ENCODE data around the gene TKTL1. TPM values are rescaled to one million over a fixed set of nuclear protein-coding genes. Genes with fewer than 3 reads are reported as not detected.

TKTL1 gene
- total RNA-seq, 1 donor from 2014 or later = 0.17 TPM

GRCh38 chrX:154371017-154371788 lies 75.6 kb downstream of the TKTL1 start:
- TF ChIP-seq, protein P1, sequence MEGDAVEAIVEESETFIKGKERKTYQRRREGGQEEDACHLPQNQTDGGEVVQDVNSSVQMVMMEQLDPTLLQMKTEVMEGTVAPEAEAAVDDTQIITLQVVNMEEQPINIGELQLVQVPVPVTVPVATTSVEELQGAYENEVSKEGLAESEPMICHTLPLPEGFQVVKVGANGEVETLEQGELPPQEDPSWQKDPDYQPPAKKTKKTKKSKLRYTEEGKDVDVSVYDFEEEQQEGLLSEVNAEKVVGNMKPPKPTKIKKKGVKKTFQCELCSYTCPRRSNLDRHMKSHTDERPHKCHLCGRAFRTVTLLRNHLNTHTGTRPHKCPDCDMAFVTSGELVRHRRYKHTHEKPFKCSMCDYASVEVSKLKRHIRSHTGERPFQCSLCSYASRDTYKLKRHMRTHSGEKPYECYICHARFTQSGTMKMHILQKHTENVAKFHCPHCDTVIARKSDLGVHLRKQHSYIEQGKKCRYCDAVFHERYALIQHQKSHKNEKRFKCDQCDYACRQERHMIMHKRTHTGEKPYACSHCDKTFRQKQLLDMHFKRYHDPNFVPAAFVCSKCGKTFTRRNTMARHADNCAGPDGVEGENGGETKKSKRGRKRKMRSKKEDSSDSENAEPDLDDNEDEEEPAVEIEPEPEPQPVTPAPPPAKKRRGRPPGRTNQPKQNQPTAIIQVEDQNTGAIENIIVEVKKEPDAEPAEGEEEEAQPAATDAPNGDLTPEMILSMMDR (conservative IDR thresholded peaks at IDR 0.05; ENCODE audit: low read depth, low read length) = no peak
- H3K4me3 ChIP-seq (ENCODE audit: low read depth, low read length) = peak overlapping the region; percentile 76
- no peak for DNase-seq (ENCODE audit: low read depth)

GRCh38 chrX:154371789-154372300 lies 76.2 kb downstream of the TKTL1 start:
- TF ChIP-seq, protein P1 (conservative IDR thresholded peaks at IDR 0.05; ENCODE audit: low read depth, low read length) = no peak
- H3K4me3 ChIP-seq (ENCODE audit: low read depth, low read length) = peak overlapping the region; percentile 55
- DNase-seq (ENCODE audit: low read depth) = no peak

DNA sequence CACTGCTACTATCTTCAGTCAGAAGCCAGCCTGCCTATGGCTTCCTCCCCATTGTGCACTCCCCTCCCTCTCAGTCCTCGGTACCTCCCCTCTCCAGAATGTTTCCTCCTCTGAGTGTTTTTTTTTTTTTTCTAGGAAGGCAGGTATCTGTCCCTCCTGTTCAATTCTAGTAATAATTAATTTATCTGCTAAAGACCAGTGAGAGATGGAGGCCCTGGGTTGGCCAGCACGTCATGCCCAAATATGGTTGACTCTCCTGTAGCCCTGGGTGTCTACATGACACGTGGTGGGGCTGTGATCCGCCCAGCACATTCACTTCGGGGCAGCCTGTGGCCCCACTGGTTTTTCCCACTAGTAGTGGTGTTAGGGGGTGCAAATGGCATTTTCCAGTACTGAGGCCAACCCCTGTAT lies 77.0 kb downstream of the TKTL1 start:
- peak overlapping the region; percentile 55 for H3K4me3 ChIP-seq (ENCODE audit: low read depth, low read length)
- TF ChIP-seq, protein P1 (conservative IDR thresholded peaks at IDR 0.05; ENCODE audit: low read depth, low read length) = no peak
- no peak for DNase-seq (ENCODE audit: low read depth)

DNA sequence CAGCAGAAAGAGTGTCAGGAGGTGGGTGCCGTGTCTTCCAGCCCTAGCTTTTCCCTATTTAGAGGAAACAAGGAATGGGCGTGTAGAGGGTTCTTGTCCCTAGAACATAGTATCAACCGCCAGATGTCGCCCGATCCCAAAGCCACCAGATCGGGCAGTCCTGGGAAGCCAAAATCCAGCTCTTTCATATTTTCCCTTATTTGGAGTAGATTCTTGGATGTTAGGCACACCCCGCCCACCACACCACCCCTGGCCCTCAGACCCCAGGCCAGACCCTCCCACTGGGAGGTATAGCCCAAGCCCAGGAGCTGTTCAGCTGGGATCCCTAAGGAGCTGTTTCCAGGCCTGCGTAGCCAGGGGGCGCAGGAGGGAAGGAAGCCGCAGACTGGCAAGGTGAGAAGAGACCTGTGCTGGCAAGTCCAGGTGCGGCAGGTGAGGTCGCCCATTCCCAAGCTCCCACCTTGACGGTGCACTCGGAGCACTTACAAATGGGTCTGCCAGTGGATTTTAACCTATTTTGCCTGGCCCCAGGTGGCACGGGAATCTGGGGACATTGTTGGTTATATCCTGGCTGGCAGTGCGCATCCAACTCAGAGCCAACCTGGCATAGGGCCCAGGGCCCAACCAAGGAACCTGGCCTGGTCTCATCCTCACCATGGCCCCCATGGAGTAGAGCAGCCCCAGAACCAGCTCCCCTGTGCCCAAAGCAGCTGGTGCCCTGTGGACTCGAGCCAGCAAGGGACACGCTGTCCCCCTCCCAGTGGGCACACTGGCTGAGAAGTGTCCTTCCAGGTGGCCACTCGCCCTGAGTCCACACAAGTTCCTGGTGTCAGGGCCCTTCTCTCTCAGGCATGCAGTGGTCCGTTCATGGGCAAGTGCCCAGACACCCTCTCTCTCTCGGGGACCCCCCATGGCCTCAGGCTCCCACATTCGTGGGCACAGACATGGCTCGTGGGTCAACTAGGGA lies 78.0 kb downstream of the TKTL1 start:
- H3K4me3 ChIP-seq (ENCODE audit: low read depth, low read length) = peak overlapping the region; percentile 57
- TF ChIP-seq, protein P1 (conservative IDR thresholded peaks at IDR 0.05; ENCODE audit: low read depth, low read length) = peak; percentile 58
- no peak for DNase-seq (ENCODE audit: low read depth)

DNA sequence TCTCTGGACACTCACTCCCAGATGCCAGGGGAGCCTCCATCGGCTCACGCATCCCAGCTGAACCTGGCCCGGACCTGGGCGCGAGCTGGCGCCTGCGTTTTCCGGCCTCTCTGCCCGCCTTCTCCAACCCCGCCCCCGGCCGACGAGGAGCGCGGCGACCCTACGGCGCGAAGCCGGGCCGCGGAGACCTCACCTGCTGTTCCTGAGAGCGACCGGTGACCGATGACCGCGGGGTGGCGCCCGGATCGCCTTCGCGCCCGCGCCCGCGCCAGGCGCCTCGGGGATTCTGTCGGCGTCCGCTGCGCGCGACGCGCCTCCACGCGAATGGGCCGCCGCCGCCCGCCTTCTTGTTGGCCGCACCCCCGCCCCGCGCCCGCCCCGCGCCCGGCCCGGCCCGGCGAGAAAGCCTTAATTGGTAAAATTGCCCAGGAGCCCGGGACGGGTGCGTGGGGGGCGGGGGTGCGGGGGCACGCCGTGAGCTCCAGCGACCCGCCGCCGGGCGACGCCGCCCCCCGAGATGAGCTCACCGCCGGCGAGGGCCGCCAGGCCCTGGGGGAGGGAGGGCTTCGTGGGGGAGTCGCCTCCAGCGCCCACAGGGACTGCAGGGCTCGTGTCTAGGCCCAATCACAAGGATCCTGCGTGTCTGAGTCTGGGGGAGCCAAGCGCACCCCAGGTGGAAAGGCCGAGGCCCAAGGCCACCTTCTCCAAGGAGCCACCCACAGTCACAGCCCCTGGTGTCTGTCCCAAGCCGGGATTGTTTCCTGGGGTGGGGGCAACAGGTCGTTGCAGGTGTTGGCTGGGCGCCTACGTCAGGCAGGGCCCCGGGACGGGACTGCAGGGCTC lies 78.9 kb downstream of the TKTL1 start, which contains the start of gene FLNA:
Gene FLNA, minus strand, starts transcription at position 322 of the 843 bp plus-strand sequence. CDS start 3,389 bp downstream, outside the sequence.
- TF ChIP-seq, protein P1 (conservative IDR thresholded peaks at IDR 0.05; ENCODE audit: low read depth, low read length) = no peak
- no peak for DNase-seq (ENCODE audit: low read depth)
- peak within 1 kb of the TSS; percentile 57 for H3K4me3 ChIP-seq (ENCODE audit: low read depth, low read length)

GRCh38 chrX:154375156-154375504 lies 79.5 kb downstream of the TKTL1 start:
- H3K4me3 ChIP-seq (ENCODE audit: low read depth, low read length) = peak overlapping the region; percentile 43
- no peak for DNase-seq (ENCODE audit: low read depth)

More at GRCh38 chrX:154375156-154375504, 79.5 kb downstream of the TKTL1 start:
- TF ChIP-seq, protein P1 (conservative IDR thresholded peaks at IDR 0.05; ENCODE audit: low read depth, low read length) = no peak

Data from epithelial cell of proximal tubule (primary cell).